Neural progenitor cell (in vitro differentiated cells): ENCODE results near the gene ALOX15.

Experiments used
- CTCF ChIP-seq: fragments of 200-600 bp; sonication (generic); IDR thresholded peaks from 2 replicates; pipeline ENCODE4 v1.5.1; 2017; ENCODE audit warnings: antibody characterized with exemption, mild to moderate bottlenecking
- EZH2 ChIP-seq: fragments of 200-600 bp; sonication (generic); IDR thresholded peaks from 2 replicates; pipeline ENCODE4 v1.6.1; 2017; ENCODE audit warnings: antibody characterized with exemption, mild to moderate bottlenecking, moderate library complexity
- EZH2phosphoT487 ChIP-seq: fragments of 200-600 bp; sonication (generic); IDR thresholded peaks from 2 replicates; pipeline ENCODE4 v1.6.1; 2017; ENCODE audit warnings: antibody characterized with exemption

DNA sequence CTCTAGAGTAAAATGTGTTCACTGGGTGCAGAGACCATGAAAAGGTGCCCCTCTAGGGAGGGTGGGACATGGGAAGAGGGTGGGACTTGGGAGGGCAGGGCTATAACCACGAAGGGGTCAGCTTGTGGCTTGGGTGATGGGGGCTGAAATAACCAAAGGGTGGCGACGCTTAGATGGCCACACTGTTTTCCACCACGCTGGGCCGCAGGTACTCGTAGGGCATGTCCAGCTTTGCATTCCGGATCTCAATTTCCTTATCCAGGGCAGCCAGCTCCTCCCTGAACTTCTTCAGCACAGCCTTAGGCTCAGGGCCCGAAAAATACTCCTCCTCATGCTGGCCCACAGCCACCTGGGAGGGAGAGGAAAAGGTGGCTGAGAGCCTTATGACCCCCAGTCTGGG lies 10.0 kb downstream of the ALOX15 start:
- TF ChIP-seq CTCF: no peak
- no peak for TF ChIP-seq EZH2
- TF ChIP-seq EZH2phosphoT487: no peak
